Smooth muscle cell of the brain vasculature (primary cell): ENCODE results near the gene CDIPT.
"Not testable (repeated sequence)": the region's sequence is repeated elsewhere in the genome, so short reads cannot be mapped to it uniquely, and the experiment has no call there.

ENCODE experiments used
- DNase-seq: peaks from one replicate; pipeline ENCODE4 v3.0.0-alpha.2; 2012; ENCODE audit warnings: low read depth, low spot score

The CDIPT gene

GRCh38 chr16:29862884-29863668 lies at the start of gene CDIPT:
TSS of gene CDIPT (minus strand) at chr16:29863226. CDS start at chr16:29862857, 369 bp downstream.
- DNase-seq = peak; percentile 93

DNA sequence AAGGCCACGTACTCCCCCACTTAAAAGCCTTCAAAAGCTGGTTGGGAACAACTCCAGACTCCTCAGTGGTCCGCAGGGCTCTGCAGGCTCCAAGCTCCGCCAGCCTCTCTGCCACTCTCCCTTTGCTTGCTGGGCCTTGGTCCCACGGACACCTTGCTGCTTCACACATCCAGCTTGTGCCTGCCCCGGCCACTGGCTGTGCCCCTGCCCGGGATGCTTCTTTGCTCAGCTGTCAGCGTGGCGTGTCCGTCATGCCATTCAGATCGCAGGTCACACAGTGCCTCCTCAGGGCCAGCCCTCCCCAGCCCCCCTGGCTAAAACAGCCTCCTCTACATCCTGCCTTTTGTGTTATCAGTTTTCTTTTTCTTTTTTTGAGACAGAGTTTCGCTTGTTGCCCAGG lies 49.1 kb upstream of the CDIPT start:
- no peak for DNase-seq

- no peak for DNase-seq
Measured at GRCh38 chr16:29911676-29912010, 48.6 kb upstream of the CDIPT start.

GRCh38 chr16:29910819-29911675 lies 48.0 kb upstream of the CDIPT start:
- no peak for DNase-seq

DNA sequence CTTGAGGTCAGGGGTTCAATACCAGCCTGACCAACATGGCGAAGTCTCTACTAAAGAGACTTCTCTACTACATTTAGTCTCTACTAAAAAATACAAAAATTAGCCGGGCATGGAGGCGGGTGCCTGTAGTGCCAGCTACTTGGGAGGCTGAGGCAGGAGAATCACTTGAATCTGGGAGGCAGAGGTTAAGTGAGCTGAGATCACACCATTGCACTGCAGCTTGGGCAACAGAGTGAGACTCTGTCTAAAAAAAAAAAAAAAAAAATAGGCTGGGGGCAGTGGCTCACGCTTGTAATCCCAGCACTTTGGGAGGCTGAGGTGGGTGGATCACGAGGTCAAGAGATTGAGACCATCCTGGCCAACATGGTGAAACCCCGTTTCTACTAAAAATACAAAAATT lies 46.8 kb upstream of the CDIPT start:
- not testable (repeated sequence) for DNase-seq

DNA sequence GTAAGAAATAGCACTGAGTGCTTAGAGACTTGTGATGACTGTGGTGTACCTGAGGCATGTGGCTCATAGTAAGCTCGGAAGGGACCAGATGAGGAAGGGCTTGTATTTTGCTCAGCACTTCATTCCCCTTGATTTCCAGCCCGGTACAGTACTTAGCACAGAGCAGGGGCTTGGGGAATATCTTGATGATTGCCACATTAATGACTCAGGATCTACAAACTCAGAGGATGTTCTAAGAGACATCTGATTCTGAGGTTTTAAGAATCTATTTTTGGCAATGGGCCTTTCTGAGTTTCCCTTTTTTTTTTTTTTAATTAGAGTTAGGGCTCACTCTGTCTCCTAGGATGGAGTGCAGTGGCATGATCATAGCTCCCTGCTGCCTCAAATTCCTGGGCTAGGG lies 46.4 kb upstream of the CDIPT start:
- DNase-seq = no peak

GRCh38 chr16:29908719-29909220 lies 45.7 kb upstream of the CDIPT start:
- no peak for DNase-seq

DNA sequence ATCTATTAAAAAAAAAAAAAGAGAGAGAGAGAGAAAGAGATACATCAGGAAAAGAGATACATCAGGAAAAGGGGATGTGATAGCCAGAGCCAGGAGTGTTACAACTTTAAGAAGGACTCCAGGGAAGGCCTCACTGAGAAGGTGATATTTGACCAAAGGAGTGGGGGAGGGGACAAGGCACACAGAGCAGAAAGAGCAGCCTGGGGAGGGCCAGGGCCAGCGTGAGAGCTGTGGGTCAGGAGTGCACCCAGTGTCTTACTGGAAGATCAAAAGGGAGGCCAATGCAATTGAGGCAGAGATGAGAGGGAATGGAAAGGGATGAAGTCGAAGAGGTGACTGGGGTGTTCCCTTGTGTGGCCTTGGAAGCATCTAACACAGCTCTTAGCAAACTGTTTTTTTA lies 44.9 kb upstream of the CDIPT start:
- no peak for DNase-seq

GRCh38 chr16:29906520-29907244 lies 43.7 kb upstream of the CDIPT start:
- DNase-seq = no peak

DNA sequence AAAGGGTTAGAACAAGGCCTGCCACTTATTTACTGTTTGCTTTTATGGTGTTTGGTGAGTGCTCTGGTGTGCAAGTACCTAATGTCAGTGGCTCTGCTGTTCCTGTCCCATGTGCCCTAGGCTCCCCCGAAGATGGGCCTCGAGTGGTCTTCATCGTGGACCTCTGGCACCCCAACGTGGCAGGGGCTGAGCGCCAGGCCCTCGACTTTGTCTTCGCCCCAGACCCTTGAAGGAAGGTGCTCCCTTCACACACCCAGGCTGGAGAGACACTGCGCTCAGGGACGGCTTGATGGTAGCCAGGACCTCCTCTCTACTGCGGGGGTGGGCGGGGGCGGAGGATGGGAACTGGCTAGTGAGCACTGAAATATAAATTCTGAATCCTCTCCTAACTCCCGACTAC lies 42.6 kb upstream of the CDIPT start:
- DNase-seq = no peak

DNA sequence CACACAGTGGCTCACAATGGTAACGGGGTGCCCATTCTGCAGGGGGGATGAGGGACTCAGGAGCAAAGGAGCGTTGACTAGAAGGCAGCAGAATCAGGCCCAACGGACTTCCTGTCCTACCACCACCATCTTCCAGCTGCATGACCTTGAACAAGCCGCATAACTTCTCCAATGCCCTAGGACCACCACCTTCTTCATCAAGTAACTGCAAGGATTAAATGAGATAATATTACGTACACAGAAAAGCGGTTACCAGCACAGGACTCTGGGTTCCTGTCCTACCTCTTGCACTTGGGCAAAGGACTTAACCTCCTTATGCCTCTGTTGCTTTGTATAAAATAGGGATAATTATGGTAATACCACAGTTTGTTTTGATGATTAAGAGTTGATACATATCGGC lies 41.9 kb upstream of the CDIPT start:
- DNase-seq = no peak

DNA sequence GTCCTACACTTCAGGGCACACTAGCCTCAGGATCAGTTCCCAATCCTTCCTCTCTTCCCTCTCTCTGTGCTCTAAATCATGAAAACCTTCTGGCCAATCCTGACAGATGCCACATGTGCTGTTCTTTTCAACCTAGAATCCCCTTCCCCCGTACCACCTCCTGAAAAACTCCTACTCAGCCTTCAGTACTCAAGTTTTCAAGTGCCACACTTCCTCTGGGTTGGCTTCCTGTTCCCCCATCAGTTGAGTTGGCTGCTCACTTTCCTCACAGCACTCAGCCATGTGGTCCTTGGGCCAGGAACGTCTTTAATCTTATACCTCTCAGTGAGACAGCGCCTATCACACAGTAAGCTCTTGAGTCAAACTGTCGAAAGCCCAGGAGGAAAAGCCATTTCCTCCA lies 40.6 kb upstream of the CDIPT start:
- DNase-seq = no peak

- DNase-seq = no peak
Measured at GRCh38 chr16:29901607-29901945, 38.5 kb upstream of the CDIPT start.

DNA sequence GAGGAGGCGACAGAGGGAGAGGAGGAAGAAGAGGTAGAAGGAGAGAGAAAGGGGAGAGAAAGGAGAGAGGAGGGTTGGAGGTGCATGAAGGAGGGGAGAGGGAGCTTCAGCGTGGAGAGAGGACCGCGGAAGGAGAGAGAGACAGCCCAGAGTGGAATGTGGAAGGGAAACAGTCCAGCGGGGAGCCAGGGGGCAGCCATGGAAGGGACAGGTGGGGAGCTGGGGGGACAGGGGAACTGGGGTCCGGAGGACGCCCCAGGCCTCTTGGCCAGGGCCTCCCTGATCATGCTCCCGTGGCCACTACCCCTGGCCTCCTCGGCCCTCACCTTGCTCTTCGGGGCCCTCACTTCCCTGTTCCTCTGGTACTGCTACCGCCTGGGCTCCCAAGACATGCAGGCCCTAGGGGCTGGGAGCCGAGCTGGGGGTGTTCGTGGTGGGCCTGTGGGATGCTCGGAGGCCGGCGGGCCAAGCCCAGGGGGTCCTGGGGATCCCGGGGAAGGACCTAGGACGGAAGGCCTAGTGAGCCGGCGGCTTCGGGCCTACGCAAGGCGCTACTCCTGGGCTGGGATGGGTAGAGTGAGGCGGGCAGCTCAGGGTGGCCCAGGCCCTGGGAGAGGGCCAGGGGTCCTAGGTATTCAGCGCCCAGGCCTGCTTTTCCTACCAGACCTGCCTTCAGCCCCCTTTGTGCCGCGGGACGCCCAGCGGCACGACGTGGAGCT lies 38.0 kb upstream of the CDIPT start:
- DNase-seq = no peak

DNA sequence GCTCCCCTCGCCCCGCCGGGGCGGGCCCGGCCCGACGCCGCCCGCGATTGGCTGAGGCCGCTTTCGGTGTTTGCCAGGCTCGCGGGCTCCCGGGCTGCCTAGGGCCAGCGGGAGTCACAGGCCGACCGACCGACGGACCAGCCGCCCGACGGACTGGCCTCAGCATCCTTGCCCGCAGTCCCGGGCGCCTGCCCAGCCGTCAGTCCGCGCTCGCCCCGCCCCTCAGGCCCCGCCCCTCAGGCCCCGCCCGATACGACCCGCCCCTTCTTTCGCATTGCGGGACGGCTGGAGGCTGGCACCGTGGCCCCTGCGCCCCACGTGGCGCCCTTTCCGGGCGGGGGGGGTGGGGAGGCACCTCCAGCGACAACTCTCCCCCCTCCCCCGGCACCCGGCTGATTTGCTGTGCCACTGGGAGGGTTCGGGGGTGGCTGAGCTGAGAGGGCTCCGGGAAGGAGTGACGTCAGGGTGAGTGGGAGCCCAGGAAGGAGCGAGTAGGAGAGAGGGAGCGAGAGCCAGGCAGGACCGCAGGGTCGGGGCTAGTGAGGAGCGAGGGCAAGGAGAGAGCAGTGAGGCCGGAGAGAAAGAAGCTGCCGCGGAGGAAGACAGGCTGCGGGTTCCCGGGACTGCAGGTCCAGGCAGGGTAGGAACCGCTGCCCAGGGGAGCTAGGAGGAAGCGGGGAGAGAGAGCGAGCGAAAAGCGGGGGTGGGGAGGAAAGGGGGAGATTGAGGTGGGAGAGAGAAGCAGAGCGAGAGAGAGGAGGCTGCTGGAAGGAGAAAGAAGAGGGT lies 37.3 kb upstream of the CDIPT start, which contains the start of gene ASPHD1:
Gene ASPHD1, plus strand, starts transcription at position 387 of the 786 bp plus-strand sequence. CDS start 484 bp downstream, outside the sequence.
- no peak for DNase-seq

GRCh38 chr16:29899516-29900101 lies 36.6 kb upstream of the CDIPT start, which contains the start of gene SEZ6L2:
TSS of gene SEZ6L2 (minus strand) at chr16:29899550. CDS start at chr16:29899019, 531 bp downstream.
- peak; percentile 36 for DNase-seq

GRCh38 chr16:29898804-29899515 lies 35.9 kb upstream of the CDIPT start:
- DNase-seq = no peak

GRCh38 chr16:29898135-29898803 lies 35.2 kb upstream of the CDIPT start:
- DNase-seq = no peak

DNA sequence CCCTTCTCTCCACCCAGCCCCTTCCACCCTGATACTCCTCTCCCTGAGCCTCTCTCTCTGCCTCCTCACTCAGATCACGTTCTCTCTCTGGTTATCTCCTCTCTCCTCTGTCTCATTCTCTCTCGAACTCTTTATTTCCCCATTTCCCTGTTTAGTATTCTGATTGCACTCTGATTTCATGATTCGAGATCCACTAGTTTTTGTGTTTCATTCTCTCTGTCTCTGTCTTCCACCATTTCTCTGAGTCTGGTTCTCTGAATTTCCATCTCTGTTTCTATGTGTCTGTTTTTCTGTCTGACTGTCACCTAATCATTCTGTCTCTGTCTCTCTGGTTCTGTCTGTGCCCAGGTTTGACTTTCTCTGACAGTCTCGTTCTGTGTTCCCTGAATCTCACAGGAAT lies 34.3 kb upstream of the CDIPT start:
- no peak for DNase-seq
